ENCODE results near the gene SFI1.

Gene SFI1

DNA sequence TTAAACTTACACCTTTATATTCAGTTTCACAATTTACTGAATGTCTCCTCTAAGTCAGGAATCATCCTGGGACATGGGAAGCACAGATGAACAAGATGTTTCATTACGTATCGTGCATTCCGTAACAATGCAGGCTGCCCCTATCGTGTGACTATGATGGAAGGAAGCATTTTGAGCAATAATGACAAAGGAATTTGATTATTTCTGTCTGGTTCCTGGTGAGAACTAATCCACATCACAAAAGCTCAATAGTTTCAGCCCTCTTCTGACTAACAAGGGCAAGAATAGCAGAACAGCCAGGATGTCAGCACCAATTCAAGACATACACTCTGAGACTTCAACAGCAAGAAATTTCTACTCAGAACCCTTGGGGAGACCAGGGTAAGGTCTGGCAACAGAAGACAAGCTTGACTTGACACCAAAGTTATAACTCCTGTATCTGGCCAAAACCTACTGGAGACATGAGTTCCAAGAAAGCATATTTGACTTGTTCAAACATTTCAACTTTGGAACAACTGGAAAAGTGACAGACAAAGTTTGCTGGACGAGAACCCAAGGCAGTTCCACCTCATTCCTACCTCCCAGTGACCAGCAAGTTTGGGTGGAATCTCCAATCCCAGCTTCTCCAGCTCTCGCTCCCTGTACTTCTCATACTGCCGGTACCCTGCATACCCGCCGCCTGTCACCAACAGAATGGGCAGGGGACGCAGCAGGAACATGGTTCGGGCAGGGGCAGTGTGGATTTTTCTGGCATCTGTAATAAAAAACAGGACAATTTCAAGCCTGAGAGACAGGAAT lies 151.4 kb downstream of the SFI1 start:
- Histone ChIP-seq H3K36me3 (ENCODE audit: control insufficient read depth, insufficient read depth, low read length) (peaks cover 4% of the 10 kb centered on the region), H3K27me3 (replicated peaks; ENCODE audit: control insufficient read depth, insufficient read depth, low read length) (no peaks in the 10 kb centered on the region), H3K4me3 (replicated peaks; ENCODE audit: low read depth, low read length) (no peak overlapping the region)
- DNase-seq (ENCODE audit: extremely low read depth, insufficient read length) = no peak
- TF ChIP-seq, protein P1, sequence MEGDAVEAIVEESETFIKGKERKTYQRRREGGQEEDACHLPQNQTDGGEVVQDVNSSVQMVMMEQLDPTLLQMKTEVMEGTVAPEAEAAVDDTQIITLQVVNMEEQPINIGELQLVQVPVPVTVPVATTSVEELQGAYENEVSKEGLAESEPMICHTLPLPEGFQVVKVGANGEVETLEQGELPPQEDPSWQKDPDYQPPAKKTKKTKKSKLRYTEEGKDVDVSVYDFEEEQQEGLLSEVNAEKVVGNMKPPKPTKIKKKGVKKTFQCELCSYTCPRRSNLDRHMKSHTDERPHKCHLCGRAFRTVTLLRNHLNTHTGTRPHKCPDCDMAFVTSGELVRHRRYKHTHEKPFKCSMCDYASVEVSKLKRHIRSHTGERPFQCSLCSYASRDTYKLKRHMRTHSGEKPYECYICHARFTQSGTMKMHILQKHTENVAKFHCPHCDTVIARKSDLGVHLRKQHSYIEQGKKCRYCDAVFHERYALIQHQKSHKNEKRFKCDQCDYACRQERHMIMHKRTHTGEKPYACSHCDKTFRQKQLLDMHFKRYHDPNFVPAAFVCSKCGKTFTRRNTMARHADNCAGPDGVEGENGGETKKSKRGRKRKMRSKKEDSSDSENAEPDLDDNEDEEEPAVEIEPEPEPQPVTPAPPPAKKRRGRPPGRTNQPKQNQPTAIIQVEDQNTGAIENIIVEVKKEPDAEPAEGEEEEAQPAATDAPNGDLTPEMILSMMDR (IDR thresholded peaks at IDR 0.05; ENCODE audit: insufficient read depth, low read length, poor library complexity, severe bottlenecking) = no peak

DNA sequence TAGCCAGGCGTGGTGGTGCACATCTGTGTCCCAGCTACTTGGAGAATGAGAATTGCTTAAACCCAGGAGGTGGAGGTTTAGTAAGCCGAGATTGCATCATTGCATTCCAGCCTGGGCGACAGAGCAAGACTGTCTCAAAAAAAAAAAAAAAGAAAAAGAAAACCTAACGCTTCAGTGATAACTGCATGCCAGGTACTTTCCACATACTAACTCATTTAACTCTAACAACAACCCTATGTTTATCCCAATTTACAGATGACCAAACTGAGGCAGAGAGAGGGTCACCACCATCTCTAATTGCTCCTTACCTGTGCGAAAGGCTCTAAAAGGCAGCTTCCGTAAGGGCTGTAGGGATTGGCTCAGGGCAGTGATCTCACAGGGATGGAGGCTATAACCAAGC lies 154.1 kb downstream of the SFI1 start:
- no peaks in the 10 kb centered on the region for H3K27me3 ChIP-seq (replicated peaks; ENCODE audit: control insufficient read depth, insufficient read depth, low read length)
- DNase-seq (ENCODE audit: extremely low read depth, insufficient read length) = no peak
- TF ChIP-seq, protein P1 (IDR thresholded peaks at IDR 0.05; ENCODE audit: insufficient read depth, low read length, poor library complexity, severe bottlenecking) = no peak
- no peak overlapping the region for H3K4me3 ChIP-seq (replicated peaks; ENCODE audit: low read depth, low read length)
- H3K36me3 ChIP-seq (ENCODE audit: control insufficient read depth, insufficient read depth, low read length) = peaks cover 4% of the 10 kb centered on the region

DNA sequence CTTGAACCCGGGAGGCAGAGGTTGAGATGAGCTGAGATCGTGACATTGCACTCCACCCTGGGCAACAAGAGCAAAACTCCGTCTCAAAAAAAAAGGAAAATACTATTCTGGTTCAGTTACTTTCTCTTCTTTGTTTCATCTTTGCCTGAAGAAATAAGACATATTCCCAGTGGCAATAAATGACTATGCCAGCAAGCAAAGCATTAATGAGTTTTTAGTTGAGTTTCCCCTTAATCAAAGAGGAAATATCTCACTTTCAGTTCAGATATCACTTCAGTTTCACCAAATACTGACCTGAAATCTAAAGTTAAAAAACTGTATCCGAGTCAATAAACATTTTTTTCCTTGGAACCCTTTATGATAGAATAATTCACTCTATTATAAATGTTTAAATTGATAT lies 155.3 kb downstream of the SFI1 start:
- Histone ChIP-seq H3K4me3 (replicated peaks; ENCODE audit: low read depth, low read length) (no peak overlapping the region; the same call in 1 of the 2 replicates), H3K27me3 (replicated peaks; ENCODE audit: control insufficient read depth, insufficient read depth, low read length) (no peaks in the 10 kb centered on the region), H3K36me3 (ENCODE audit: control insufficient read depth, insufficient read depth, low read length) (peaks cover 4% of the 10 kb centered on the region)
- TF ChIP-seq, protein P1 (IDR thresholded peaks at IDR 0.05; ENCODE audit: insufficient read depth, low read length, poor library complexity, severe bottlenecking) = no peak
- no peak for DNase-seq (ENCODE audit: extremely low read depth, insufficient read length)

DNA sequence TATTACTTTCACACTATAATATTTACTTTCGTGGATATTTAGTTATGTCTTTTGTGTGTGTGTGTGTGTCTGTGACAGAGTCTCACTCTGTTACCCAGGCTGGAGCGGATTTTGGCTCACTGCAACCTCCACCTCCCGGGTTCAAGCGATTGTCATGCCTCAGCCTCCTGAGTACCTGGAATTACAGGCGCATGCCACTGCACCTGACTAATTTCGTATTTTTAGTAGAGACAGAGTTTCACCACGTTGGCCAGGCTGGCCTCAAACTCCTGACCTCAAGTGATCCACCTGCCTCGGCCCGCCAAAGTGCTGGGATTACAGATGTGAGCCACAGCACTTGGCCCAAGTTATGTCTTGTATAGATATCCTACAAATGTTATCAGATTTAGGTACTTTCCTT lies 155.8 kb downstream of the SFI1 start:
- DNase-seq (ENCODE audit: extremely low read depth, insufficient read length) = no peak
- Histone ChIP-seq H3K36me3 (ENCODE audit: control insufficient read depth, insufficient read depth, low read length) (peaks cover 4% of the 10 kb centered on the region), H3K27me3 (replicated peaks; ENCODE audit: control insufficient read depth, insufficient read depth, low read length) (no peaks in the 10 kb centered on the region), H3K4me3 (replicated peaks; ENCODE audit: low read depth, low read length) (no peak overlapping the region)
- TF ChIP-seq, protein P1 (IDR thresholded peaks at IDR 0.05; ENCODE audit: insufficient read depth, low read length, poor library complexity, severe bottlenecking) = no peak

DNA sequence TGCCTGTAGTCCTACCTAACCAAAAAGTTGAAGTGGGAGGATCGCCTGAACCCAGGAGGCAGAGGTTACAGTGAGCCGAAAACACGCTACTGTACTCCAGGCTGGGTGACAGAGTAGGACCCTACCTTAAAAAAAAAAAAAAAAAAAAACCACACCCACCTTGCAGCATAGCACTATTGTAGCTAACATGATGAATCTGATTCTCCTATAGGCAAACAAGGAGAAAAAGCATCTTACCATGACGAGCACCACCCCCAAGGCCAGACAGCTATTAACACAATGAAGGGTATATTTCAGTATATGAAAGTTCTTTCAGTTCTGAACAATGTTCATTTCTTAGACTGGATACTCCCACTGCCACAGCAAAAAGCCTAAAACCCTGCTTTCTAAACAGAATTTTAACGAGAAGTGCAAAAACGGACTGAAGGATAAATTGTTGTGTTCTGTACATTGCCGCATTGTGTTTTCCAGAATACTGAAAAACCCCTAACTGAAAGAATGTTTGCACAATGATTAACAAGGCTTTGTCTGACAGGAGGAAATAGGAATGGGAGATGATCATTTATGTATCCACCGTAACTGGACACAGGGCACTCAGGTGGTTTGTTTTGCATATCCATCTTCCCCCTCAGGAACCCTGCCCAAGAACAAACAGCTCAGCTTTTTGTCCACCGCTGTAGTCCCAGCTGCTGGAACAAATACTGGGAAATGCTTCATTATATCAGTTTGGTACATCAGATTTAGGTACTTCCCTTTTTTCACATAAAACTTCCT lies 156.8 kb downstream of the SFI1 start:
- H3K27me3 ChIP-seq (replicated peaks; ENCODE audit: control insufficient read depth, insufficient read depth, low read length) = no peaks in the 10 kb centered on the region
- TF ChIP-seq, protein P1 (IDR thresholded peaks at IDR 0.05; ENCODE audit: insufficient read depth, low read length, poor library complexity, severe bottlenecking) = no peak
- peaks cover 1% of the 10 kb centered on the region for H3K36me3 ChIP-seq (ENCODE audit: control insufficient read depth, insufficient read depth, low read length)
- H3K4me3 ChIP-seq (replicated peaks; ENCODE audit: low read depth, low read length) = no peak overlapping the region
- no peak for DNase-seq (ENCODE audit: extremely low read depth, insufficient read length)

Measured in GM06990 (cell line).